Cardiac fibroblast (primary cell): ENCODE data around the gene TMEM187.

Source experiments
- DNase-seq, 2 donors: peaks; one replicate each; pipeline versions ENCODE4 v3.0.0 to v3.0.0-alpha.2; 2010; ENCODE audit warnings: low read depth in 2 of 2
- H3K4me3 ChIP-seq, 2 donors: replicated peaks in 1 of 2; 1 replicate in 1 of 2; 2 replicates in 1 of 2; pipeline ENCODE4 v1.5.1; 2011; ENCODE audit warnings: low read depth in 2 of 2, low read length in 2 of 2, mild to moderate bottlenecking in 2 of 2, moderate library complexity in 1 of 2
- TF ChIP-seq, protein P1 (sequence below): IDR thresholded peaks from one replicate; pipeline ENCODE4 v1.5.1; 2011; ENCODE audit warnings: low read depth, mild to moderate bottlenecking, low read length, inconsistent platforms

Gene TMEM187

DNA sequence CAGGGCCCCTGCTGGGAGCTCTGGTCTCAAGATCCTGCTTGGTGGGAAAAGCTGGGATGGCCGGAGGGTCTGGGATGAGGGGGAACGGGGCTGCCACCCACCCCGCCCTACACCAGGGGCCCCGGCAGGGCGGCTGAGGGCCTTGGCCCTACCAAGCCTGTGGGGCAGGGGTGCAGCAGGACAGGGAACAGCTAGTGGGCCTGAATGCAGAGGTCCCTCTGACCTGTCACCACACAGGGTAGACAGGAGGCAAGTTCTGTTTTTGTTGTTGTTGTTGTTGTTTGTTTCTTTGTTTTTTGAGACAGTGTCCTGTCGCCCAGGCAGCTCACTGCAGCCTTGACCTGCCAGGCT, 27.8 kb upstream of the TMEM187 start:
- TF ChIP-seq, protein P1, sequence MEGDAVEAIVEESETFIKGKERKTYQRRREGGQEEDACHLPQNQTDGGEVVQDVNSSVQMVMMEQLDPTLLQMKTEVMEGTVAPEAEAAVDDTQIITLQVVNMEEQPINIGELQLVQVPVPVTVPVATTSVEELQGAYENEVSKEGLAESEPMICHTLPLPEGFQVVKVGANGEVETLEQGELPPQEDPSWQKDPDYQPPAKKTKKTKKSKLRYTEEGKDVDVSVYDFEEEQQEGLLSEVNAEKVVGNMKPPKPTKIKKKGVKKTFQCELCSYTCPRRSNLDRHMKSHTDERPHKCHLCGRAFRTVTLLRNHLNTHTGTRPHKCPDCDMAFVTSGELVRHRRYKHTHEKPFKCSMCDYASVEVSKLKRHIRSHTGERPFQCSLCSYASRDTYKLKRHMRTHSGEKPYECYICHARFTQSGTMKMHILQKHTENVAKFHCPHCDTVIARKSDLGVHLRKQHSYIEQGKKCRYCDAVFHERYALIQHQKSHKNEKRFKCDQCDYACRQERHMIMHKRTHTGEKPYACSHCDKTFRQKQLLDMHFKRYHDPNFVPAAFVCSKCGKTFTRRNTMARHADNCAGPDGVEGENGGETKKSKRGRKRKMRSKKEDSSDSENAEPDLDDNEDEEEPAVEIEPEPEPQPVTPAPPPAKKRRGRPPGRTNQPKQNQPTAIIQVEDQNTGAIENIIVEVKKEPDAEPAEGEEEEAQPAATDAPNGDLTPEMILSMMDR: no peak
- DNase-seq: no peak
- no peak overlapping the region for H3K4me3 ChIP-seq

DNA sequence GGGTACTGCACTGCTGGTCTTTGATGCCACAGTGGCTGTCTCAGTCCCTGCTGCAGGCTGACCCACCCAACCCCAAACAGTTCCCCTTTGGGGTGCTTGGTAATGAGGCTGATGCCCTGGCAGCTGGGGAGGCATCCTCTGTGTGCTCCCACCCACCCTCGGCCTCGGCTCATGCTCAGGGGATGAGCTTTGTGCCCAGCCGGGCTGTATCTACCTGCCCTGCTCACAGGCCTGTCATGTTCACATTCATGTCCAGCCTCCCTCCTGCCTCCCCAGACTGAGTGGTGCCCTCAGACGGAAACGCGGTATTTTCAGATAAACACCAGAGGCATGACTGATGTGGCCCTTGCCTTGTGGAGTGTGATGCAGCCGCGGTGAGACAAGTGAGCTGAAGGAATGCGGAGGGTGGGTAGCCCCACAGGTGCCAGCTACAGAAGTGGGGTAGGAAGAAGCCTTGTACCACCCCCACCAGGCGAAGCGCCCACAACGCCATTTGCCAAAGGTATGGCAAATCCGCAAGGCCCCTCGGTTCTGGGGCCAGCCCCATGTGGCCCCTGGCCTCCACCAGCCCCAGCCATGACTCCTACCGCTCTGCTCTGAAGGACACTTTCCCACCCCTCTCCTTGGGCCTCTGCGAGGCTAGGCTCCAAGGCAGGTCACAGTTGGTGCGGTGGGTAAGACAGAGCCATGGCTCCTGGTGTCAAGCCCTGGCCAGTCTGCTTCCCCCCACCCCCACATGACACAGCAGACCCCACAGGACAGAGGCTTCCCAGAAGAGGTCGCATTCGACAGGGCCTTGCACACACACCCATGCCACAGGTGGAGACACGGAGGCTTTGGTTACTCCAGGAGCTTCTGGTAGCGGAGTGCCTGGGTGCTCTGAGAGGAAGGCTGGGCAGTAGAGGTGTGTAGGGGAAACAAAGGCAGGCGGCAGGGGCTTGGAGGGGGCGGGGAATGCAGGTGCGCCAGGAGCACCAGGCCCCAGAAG, 26.3 kb upstream of the TMEM187 start:
- TF ChIP-seq, protein P1: no peak
- no peak overlapping the region for H3K4me3 ChIP-seq
- DNase-seq: no peak

DNA sequence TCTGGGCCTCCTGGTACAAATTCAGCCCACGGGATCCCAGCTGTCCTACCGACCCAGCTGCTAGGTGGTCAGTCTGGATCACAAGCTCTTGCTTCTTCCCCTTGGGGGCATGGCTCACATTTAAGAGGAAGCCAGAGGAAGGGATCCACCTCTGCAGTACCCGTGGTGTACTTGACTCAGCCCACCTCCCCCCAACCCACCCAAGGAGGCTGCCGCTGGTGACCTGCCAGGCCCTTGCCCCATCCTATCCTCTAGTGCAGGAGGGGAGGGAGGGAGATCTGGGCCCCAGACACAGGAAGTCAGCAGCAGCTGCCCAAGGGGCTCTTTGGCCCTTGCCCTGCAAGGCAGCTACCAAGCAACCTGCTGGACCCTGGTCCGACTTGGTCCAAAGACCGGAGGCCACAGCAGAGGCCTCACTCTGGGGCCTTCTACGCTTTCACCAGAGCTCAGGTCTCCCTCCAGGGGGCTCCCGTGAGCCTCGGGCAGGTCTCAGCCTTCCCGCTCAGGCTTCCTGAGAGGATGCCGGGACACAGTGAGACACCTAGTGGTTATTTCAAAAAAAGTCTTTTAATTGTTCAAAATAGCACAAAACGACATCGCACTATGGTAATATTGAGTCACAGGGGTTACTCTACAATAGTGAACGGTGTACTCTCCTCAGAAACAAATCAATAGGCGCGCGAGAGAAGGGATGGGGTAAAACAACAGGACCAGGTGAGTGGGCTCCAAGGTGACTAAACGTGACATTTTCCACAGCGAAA, 25.4 kb upstream of the TMEM187 start:
- peak; percentile 81 to 85 for DNase-seq
- TF ChIP-seq, protein P1: peak; percentile 88
- no peak overlapping the region for H3K4me3 ChIP-seq

DNA sequence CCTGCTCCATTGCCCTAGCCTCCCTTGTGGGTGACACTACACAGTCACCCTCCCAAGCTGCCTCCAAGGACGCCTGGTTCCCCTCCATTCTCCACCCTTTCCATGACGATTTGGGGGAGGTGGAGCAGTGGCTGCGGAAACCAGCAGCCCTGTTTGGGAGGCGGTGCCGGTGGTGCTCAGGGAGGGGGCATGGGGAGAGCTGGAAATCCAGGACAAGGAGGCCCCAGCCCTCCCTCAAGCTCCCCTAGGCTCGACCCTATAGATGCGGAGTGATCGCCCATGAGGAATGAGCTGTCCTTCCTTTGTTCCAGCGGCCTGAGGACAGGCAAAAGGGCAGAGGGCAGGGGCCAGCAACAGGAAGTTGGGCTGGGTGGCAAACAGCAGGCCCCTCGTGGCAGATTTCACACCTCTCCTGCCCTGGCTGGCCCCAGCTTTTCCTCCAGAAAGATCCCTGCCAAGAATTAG, 24.5 kb upstream of the TMEM187 start:
- TF ChIP-seq, protein P1: no peak
- H3K4me3 ChIP-seq: no peak overlapping the region
- DNase-seq: no peak

DNA sequence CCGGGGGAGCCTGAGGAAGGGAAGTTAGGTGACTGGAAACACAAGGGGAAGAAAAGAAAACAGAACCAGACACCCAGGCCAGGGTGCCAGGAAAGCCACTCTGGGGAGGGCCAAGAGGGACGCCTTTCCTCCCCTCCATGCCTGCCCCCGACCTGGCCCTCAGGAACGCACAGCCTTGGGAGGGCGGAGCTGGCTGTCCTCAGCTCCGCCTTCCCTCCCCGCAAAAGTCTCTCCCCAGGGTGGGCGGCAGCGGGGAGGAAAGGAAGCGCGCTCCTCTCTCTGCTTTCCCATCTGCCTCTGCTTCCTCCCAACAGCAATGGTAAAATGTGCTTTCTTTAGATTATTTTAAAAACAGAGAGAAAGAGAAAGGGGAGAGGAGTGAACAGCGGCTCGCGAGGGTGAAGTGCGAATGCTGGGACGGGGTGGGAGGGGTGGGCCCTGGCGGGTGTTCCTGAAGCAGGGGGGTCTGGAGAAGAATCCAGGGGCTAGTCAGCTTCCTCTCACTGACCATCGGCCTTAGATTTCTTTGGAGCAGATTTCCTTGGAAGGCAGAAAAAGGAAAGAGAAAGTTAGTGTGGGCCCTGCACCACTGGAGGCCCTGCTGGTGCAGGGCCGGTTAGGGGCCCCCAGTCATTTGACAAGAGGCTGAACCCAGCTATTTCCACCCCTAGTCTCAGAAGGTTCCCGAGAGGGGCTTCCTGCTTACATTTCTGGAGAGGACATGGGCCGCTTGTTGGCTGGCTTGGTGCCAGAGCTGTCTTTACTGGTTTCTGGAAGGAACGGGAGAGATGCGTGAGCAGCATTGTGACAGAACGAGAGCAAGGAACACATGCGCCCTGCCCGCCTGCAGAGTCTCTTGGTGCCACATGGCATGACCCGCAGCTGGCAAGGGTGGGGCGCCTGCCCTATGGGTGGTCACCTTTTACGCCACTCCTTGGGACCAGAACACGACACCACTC, 23.4 kb upstream of the TMEM187 start:
- H3K4me3 ChIP-seq: no peak overlapping the region
- no peak for DNase-seq
- TF ChIP-seq, protein P1: no peak

DNA sequence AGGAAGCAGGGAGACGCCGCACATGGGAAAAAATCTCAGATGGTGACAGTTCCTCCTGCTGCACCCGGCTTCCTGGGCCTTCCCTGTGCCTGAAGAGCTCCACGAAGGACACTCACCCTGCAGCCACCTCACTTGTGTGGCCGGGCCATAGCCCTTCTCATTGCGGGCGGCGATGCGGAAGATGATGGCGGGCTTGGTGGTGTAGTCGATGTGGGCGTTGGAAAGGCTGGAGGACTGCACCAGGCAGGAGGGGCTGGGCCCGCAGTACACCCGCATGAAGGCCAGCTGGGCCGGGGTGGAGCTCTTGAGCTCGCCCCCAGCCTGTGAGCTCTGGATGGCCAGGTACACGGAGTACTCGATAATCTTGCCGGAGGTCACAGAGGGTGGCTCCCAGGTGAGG, 22.4 kb upstream of the TMEM187 start:
- TF ChIP-seq, protein P1: no peak
- no peak for DNase-seq
- no peak overlapping the region for H3K4me3 ChIP-seq
